ENCODE measurements around the gene NUDT16L1. TPM values are rescaled to one million over a fixed set of nuclear protein-coding genes. Genes with fewer than 3 reads are reported as not detected.

Gene NUDT16L1
- polyA plus RNA-seq, 3 donors, result 40.0 to 62.7 (median 41.1) TPM

DNA sequence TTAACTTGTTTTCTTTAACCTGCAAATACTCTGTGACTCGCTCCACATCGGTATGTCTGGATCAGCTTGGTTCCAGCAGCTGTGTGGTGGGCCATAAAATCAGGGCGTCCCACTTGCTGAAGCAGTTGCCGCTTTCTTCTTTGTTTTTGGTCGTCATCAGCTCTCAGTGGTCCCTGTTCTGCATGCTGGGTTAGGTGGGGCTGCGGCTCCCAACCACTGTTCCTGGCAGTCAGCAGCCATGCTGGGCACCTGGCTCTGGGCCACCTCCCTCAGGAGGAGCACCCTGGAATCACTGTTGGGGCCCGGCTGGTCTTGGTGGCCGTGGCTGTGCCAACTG lies 45.8 kb upstream of the NUDT16L1 start:
- Mint-ChIP-seq H3K4me1 (peaks cover 9% of the 10 kb centered on the region), H3K27me3 (ENCODE audit: low read depth in 3 of 3) (no peaks in the 10 kb centered on the region), H3K9me3 (no peaks in the 10 kb centered on the region), H3K27ac (peak overlapping the region in 2 of 7 donors; percentile 10 to 30), H3K4me3 (no peak overlapping the region), H3K36me3 (peaks cover 40 to 73% of the 10 kb centered on the region in 2 donors)
- H3K4me1 ChIP-seq (ENCODE audit: control insufficient read depth in 1 of 2, insufficient read depth in 2 of 2, low read length in 2 of 2), result peaks cover 4 to 11% of the 10 kb centered on the region in 2 donors
- no peaks in the 10 kb centered on the region for H3K27me3 ChIP-seq (ENCODE audit: control insufficient read depth in 2 of 2, insufficient read depth in 2 of 2, low read length in 2 of 2)
- peaks cover 33 to 69% of the 10 kb centered on the region in 2 donors for H3K36me3 ChIP-seq (replicated peaks in 1 of 2; ENCODE audit: control insufficient read depth in 1 of 2, insufficient read depth in 2 of 2, low read length in 2 of 2)
- peaks cover 97% of the 10 kb centered on the region for H4K20me1 ChIP-seq (ENCODE audit: insufficient read depth, low read length)
- intact Hi-C loops (cut with micrococcal nuclease), result no loop called here
- H3K4me2 ChIP-seq (replicated peaks; ENCODE audit: extremely low read depth, low read length, poor library complexity, severe bottlenecking), result no peak overlapping the region
- TF ChIP-seq, protein P1, sequence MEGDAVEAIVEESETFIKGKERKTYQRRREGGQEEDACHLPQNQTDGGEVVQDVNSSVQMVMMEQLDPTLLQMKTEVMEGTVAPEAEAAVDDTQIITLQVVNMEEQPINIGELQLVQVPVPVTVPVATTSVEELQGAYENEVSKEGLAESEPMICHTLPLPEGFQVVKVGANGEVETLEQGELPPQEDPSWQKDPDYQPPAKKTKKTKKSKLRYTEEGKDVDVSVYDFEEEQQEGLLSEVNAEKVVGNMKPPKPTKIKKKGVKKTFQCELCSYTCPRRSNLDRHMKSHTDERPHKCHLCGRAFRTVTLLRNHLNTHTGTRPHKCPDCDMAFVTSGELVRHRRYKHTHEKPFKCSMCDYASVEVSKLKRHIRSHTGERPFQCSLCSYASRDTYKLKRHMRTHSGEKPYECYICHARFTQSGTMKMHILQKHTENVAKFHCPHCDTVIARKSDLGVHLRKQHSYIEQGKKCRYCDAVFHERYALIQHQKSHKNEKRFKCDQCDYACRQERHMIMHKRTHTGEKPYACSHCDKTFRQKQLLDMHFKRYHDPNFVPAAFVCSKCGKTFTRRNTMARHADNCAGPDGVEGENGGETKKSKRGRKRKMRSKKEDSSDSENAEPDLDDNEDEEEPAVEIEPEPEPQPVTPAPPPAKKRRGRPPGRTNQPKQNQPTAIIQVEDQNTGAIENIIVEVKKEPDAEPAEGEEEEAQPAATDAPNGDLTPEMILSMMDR (IDR thresholded peaks at IDR 0.05), result no peak
- no peak overlapping the region for H3K9ac ChIP-seq (ENCODE audit: insufficient read depth, low read length, poor library complexity, severe bottlenecking)
- H2AFZ ChIP-seq (ENCODE audit: insufficient read depth, low read depth, low read length, poor library complexity, severe bottlenecking), result no peak overlapping the region
- no peak for DNase-seq
- peaks cover 82% of the 10 kb centered on the region for H3K79me2 ChIP-seq (ENCODE audit: insufficient read depth, low read length)
- 100% methylated on average over 8 of the region's 8 CpGs for WGBS (ENCODE audit: insufficient coverage)
- peaks cover 0 to 3% of the 10 kb centered on the region in 2 donors for H3K9me3 ChIP-seq (replicated peaks in 1 of 2; ENCODE audit: control insufficient read depth in 1 of 2, insufficient read depth in 1 of 2, low read length in 2 of 2)
- no peak overlapping the region for H3K27ac ChIP-seq (ENCODE audit: low read depth in 1 of 2, low read length in 2 of 2)
- no peak overlapping the region for H3K4me3 ChIP-seq (replicated peaks in 1 of 3; ENCODE audit: low read depth in 2 of 3, low read length in 3 of 3)

DNA sequence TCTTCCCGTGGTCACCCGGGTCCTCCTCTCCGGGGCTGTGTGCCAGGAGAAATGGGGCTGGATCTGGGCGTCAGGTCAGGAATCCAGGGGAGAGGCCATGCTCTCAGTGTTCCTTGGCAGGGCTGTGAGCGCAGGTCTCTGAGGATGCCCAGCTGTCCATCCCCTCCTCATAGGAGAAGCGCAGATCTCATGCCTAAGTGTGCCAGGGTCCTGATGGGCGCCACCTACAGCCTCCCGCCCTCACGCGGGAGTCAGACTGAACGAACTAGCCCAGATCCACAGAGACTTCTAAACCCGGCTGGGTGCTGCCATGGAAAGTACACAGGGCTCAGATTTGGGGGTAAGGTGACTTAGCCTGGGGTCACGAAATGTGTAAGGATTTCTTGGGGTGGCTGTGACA lies 44.4 kb upstream of the NUDT16L1 start:
- TF ChIP-seq, protein P1 (IDR thresholded peaks at IDR 0.05), result no peak
- no peak overlapping the region for H3K4me2 ChIP-seq (replicated peaks; ENCODE audit: extremely low read depth, low read length, poor library complexity, severe bottlenecking)
- Mint-ChIP-seq H3K36me3 (peaks cover 47 to 81% of the 10 kb centered on the region in 2 donors), H3K27me3 (ENCODE audit: low read depth in 3 of 3) (no peaks in the 10 kb centered on the region), H3K9me3 (no peaks in the 10 kb centered on the region), H3K4me1 (peaks cover 9% of the 10 kb centered on the region), H3K4me3 (no peak overlapping the region), H3K27ac (peak overlapping the region in 3 of 7 donors; percentile 19 to 89 (median 61))
- intact Hi-C loops (cut with micrococcal nuclease), result no loop called here
- no peak overlapping the region for H3K9ac ChIP-seq (ENCODE audit: insufficient read depth, low read length, poor library complexity, severe bottlenecking)
- no peak overlapping the region for H2AFZ ChIP-seq (ENCODE audit: insufficient read depth, low read depth, low read length, poor library complexity, severe bottlenecking)
- H3K4me3 ChIP-seq (replicated peaks in 1 of 3; ENCODE audit: low read depth in 2 of 3, low read length in 3 of 3), result no peak overlapping the region
- peaks cover 0 to 3% of the 10 kb centered on the region in 2 donors for H3K9me3 ChIP-seq (replicated peaks in 1 of 2; ENCODE audit: control insufficient read depth in 1 of 2, insufficient read depth in 1 of 2, low read length in 2 of 2)
- H3K79me2 ChIP-seq (ENCODE audit: insufficient read depth, low read length), result peaks cover 69% of the 10 kb centered on the region
- H3K27me3 ChIP-seq (ENCODE audit: control insufficient read depth in 2 of 2, insufficient read depth in 2 of 2, low read length in 2 of 2), result no peaks in the 10 kb centered on the region
- H4K20me1 ChIP-seq (ENCODE audit: insufficient read depth, low read length), result peaks cover 92% of the 10 kb centered on the region
- H3K4me1 ChIP-seq (ENCODE audit: control insufficient read depth in 1 of 2, insufficient read depth in 2 of 2, low read length in 2 of 2), result peaks cover 4 to 11% of the 10 kb centered on the region in 2 donors
- H3K27ac ChIP-seq (ENCODE audit: low read depth in 1 of 2, low read length in 2 of 2), result peak overlapping the region; percentile 6 to 44
- no peak for DNase-seq
- H3K36me3 ChIP-seq (replicated peaks in 1 of 2; ENCODE audit: control insufficient read depth in 1 of 2, insufficient read depth in 2 of 2, low read length in 2 of 2), result peaks cover 42 to 79% of the 10 kb centered on the region in 2 donors
- 95% methylated on average over 12 of the region's 13 CpGs for WGBS (ENCODE audit: insufficient coverage)
